CD4-positive, alpha-beta T cell treated with Interferon gamma for 1 hour (primary cell): Measurements from ENCODE around the gene ELF3.
"Not testable (repeated sequence)": the region's sequence is repeated elsewhere in the genome, so short reads cannot be mapped to it uniquely, and the experiment has no call there.

Experiments used
- DNase-seq: peaks from one replicate; pipeline ENCODE4 v3.0.0-alpha.2; 2020

ELF3 gene

GRCh38 chr1:202010180-202011015 lies at the start of gene ELF3:
TSS of gene ELF3 (plus strand) at chr1:202010587. CDS start at chr1:202011137, 550 bp downstream.
- no peak for DNase-seq

GRCh38 chr1:201962382-201962781 lies 48.0 kb upstream of the ELF3 start:
- DNase-seq, result not testable (repeated sequence)

- DNase-seq, result no peak
Observed at GRCh38 chr1:201964261-201964660, 46.1 kb upstream of the ELF3 start.

- DNase-seq, result no peak
Observed at GRCh38 chr1:201966171-201966570, 44.2 kb upstream of the ELF3 start.

- no peak for DNase-seq
Observed at GRCh38 chr1:201968202-201968925, 42.0 kb upstream of the ELF3 start.

- DNase-seq, result no peak
Observed at GRCh38 chr1:201970334-201971159, 39.8 kb upstream of the ELF3 start.

GRCh38 chr1:201982082-201982622 lies 28.2 kb upstream of the ELF3 start:
- peak; percentile 63 for DNase-seq

- peak; percentile 35 for DNase-seq
Observed at GRCh38 chr1:201982623-201983379, 27.6 kb upstream of the ELF3 start, which contains the start of gene RNPEP. TSS of gene RNPEP (plus strand) at chr1:201982648. CDS start at chr1:201982667, 19 bp downstream.

GRCh38 chr1:201983380-201983805 lies 27.0 kb upstream of the ELF3 start:
- DNase-seq, result no peak

GRCh38 chr1:201984446-201984845 lies 25.9 kb upstream of the ELF3 start:
- no peak for DNase-seq

- no peak for DNase-seq
Observed at GRCh38 chr1:201985355-201985754, 25.0 kb upstream of the ELF3 start.

- DNase-seq, result no peak
Observed at GRCh38 chr1:201988601-201989000, 21.8 kb upstream of the ELF3 start.

GRCh38 chr1:201989354-201990128 lies 20.8 kb upstream of the ELF3 start:
- DNase-seq, result no peak

- DNase-seq, result no peak
Observed at GRCh38 chr1:201990427-201990826, 20.0 kb upstream of the ELF3 start.

GRCh38 chr1:201999625-202000238 lies 10.7 kb upstream of the ELF3 start:
- no peak for DNase-seq

- no peak for DNase-seq
Observed at GRCh38 chr1:202002507-202002906, 7.9 kb upstream of the ELF3 start.

- no peak for DNase-seq
Observed at GRCh38 chr1:202004711-202005110, 5.7 kb upstream of the ELF3 start.

- DNase-seq, result no peak
Observed at GRCh38 chr1:202005958-202006357, 4.4 kb upstream of the ELF3 start.

GRCh38 chr1:202007304-202007703 lies 3.1 kb upstream of the ELF3 start:
- no peak for DNase-seq

GRCh38 chr1:202007805-202008489 lies 2.4 kb upstream of the ELF3 start:
- no peak for DNase-seq
